AG04450 (cell line): ENCODE data around the gene PANX2. TPM values are rescaled to one million over a fixed set of nuclear protein-coding genes. Genes with fewer than 3 reads are reported as not detected.

Experiments
- CTCF ChIA-PET: fragments of 300-600, 350-600 bp; formaldehyde crosslinking; extraction: SDS; loops from one replicate; lab custom pipeline; 2022; ENCODE audit warnings: antibody characterized with exemption, inconsistent platforms; lab: Charles Lee
- POLR2A ChIA-PET: fragments of 350-600 bp; formaldehyde crosslinking; extraction: SDS; loops from one replicate; lab custom pipeline; 2021; ENCODE audit warnings: antibody characterized with exemption, inconsistent platforms; lab: Yijun Ruan, JAX
- DNase-seq: peaks from one replicate; pipeline ENCODE4 v3.0.0-alpha.2; 2011; ENCODE audit warnings: low read depth, low spot score
- H3K27ac ChIP-seq: one replicate; pipeline ENCODE4 v1.5.1; 2012; ENCODE audit warnings: low read depth, low read length, control low read depth
- H3K27me3 ChIP-seq: one replicate; pipeline ENCODE4 v1.6.0; 2012; ENCODE audit warnings: low read length; ENCODE audit not compliant: control insufficient read depth, insufficient read depth
- H3K4me3 ChIP-seq: 2 replicates; pipeline ENCODE4 v1.5.1; 2011; ENCODE audit warnings: mild to moderate bottlenecking, low read depth, low read length, control low read depth
- H3K9me3 ChIP-seq: 2 replicates; pipeline ENCODE4 v1.5.1; 2012; ENCODE audit warnings: low read length; ENCODE audit not compliant: control insufficient read depth, insufficient read depth
- CTCF ChIP-seq: IDR thresholded peaks from 2 replicates; pipeline ENCODE4 v1.5.1; 2011; ENCODE audit warnings: low read depth, low read length, control low read depth, inconsistent platforms
- polyA plus RNA-seq: library from polyadenylated mRNA; depleted of rRNA; stranded (reverse); fragments of >200 nt; gene quantifications from 2 replicates; pipeline ENCODE4 v1.2.3, GENCODE V29; 2011

The PANX2 gene
- polyA plus RNA-seq, 1 experiment = 0.93 TPM

- no peaks in the 10 kb centered on the region; the same call in 1 of the 2 replicates for H3K9me3 ChIP-seq
- CTCF ChIA-PET = interaction anchor here (1.0 to 1.6 kb wide), 3 partner anchors 56 to 212 kb away, joined by 3 to 4 read pairs (median 3); no protein-coding TSS in a partner anchor
- no peak overlapping the region for H3K4me3 ChIP-seq
- no peaks in the 10 kb centered on the region for H3K27me3 ChIP-seq
- H3K27ac ChIP-seq = no peak overlapping the region
- POLR2A ChIA-PET = interaction anchor here (1.0 to 1.1 kb wide), 2 partner anchors 13 to 174 kb away, joined by 3 to 4 read pairs; no protein-coding TSS in a partner anchor
- DNase-seq = peak; percentile 29
- peak; percentile 29; the same call in 1 of the 2 replicates for TF ChIP-seq CTCF
Measured at GRCh38 chr22:50141891-50142363, 28.6 kb upstream of the PANX2 start.

GRCh38 chr22:50143096-50143495, 27.4 kb upstream of the PANX2 start:
- no peak overlapping the region for H3K27ac ChIP-seq
- POLR2A ChIA-PET = no interaction called here
- no peak for DNase-seq
- CTCF ChIA-PET = interaction anchor here (0.8 to 1.6 kb wide), 4 partner anchors 14 to 213 kb away, joined by 3 to 4 read pairs (median 3); no protein-coding TSS in a partner anchor
- TF ChIP-seq CTCF = no peak
- no peaks in the 10 kb centered on the region for H3K27me3 ChIP-seq
- no peak overlapping the region for H3K4me3 ChIP-seq
- H3K9me3 ChIP-seq = no peaks in the 10 kb centered on the region; the same call in 1 of the 2 replicates

GRCh38 chr22:50144005-50144614, 26.4 kb upstream of the PANX2 start:
- H3K27ac ChIP-seq = no peak overlapping the region
- no peak for TF ChIP-seq CTCF
- H3K9me3 ChIP-seq = no peaks in the 10 kb centered on the region; the same call in 1 of the 2 replicates
- CTCF ChIA-PET = no interaction called here
- no peaks in the 10 kb centered on the region for H3K27me3 ChIP-seq
- no peak overlapping the region for H3K4me3 ChIP-seq
- POLR2A ChIA-PET = no interaction called here
- DNase-seq = no peak

GRCh38 chr22:50145721-50146438, 24.7 kb upstream of the PANX2 start:
- DNase-seq = no peak
- no peak overlapping the region for H3K4me3 ChIP-seq
- ChIA-PET POLR2A (interaction anchor here (0.6 kb wide), 1 partner anchor 14 kb away, joined by 5 read pairs; no protein-coding TSS in a partner anchor), CTCF (interaction anchor here (1.1 to 1.2 kb wide), 2 partner anchors 12 to 17 kb away, joined by 3 to 4 read pairs; no protein-coding TSS in a partner anchor)
- TF ChIP-seq CTCF = no peak
- H3K27ac ChIP-seq = no peak overlapping the region
- H3K9me3 ChIP-seq = no peaks in the 10 kb centered on the region; the same call in 1 of the 2 replicates
- no peaks in the 10 kb centered on the region for H3K27me3 ChIP-seq
